ENCODE data around the gene PCDH15.
"Not testable (repeated sequence)": the region's sequence is repeated elsewhere in the genome, so short reads cannot be mapped to it uniquely, and the experiment has no call there.

The PCDH15 gene

DNA sequence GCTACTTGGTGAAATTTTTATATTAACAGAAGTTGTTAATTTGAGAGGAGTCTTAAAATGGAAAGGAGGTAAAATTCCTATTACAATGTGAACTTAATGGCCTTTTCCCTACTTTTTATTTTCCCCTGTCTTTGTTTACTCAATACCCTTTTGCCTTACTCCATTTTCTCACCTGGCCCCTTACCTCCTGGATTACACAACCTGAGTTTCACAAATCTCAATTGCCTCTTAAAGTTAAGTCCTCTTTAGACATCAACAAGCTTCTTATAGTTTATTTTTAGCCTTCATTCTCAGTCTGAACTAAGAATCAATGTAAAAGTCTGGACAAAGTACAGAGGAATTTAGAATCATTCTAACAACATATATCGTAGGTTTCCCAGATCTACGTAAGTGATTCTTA, 247.0 kb downstream of the PCDH15 start:
- TF ChIP-seq, protein P1, sequence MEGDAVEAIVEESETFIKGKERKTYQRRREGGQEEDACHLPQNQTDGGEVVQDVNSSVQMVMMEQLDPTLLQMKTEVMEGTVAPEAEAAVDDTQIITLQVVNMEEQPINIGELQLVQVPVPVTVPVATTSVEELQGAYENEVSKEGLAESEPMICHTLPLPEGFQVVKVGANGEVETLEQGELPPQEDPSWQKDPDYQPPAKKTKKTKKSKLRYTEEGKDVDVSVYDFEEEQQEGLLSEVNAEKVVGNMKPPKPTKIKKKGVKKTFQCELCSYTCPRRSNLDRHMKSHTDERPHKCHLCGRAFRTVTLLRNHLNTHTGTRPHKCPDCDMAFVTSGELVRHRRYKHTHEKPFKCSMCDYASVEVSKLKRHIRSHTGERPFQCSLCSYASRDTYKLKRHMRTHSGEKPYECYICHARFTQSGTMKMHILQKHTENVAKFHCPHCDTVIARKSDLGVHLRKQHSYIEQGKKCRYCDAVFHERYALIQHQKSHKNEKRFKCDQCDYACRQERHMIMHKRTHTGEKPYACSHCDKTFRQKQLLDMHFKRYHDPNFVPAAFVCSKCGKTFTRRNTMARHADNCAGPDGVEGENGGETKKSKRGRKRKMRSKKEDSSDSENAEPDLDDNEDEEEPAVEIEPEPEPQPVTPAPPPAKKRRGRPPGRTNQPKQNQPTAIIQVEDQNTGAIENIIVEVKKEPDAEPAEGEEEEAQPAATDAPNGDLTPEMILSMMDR (IDR thresholded peaks at IDR 0.05; ENCODE audit: low read depth, low read length, missing control alignments), result no peak
- no peak for DNase-seq (ENCODE audit: low read depth)

DNA sequence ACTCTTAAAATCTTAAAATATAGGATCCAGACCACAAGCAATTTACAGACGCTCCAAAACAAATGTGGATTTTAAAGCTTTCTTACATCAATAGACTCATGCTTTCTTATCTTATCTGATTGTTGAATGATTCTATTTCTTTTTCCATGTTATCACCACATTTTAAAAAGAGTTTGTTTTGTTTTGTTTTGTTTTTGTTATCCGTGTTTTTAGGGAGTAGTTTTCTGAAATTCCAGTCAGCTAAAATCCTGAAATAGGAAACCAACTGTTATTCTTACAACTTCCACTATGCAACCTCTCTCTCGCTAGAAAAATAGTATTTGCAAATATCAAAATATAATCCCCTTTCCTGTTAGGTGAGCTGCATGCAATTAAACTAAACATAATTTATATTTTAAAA, 251.0 kb downstream of the PCDH15 start:
- H3K4me3 ChIP-seq (ENCODE audit: low read depth, low read length), result no peak overlapping the region
- no peak for DNase-seq (ENCODE audit: low read depth)

More for the DNA sequence above, 247.0 kb downstream of the PCDH15 start:
- H3K4me3 ChIP-seq (ENCODE audit: low read depth, low read length), result no peak overlapping the region

DNA sequence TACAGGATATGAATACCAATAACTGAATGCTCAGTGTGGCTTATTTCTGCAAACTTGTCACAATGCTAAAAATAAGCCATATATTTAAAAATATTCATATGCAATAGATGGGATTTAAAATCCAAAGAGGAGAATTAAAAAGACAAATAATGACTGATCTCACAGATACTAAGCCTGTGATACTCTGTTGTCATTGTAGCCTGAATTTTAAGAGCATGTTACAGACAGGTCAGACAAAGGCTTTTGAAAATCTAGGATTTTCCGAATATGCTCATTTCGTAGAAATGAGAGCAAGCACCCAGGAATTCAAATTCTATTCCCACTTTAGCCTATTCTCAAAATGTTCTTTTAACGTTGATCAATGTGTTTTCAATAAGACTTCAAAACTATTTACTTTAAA, 269.7 kb downstream of the PCDH15 start:
- TF ChIP-seq, protein P1 (IDR thresholded peaks at IDR 0.05; ENCODE audit: low read depth, low read length, missing control alignments), result no peak
- no peak for DNase-seq (ENCODE audit: low read depth)
- H3K4me3 ChIP-seq (ENCODE audit: low read depth, low read length), result no peak overlapping the region

More for the DNA sequence above, 251.0 kb downstream of the PCDH15 start:
- TF ChIP-seq, protein P1 (IDR thresholded peaks at IDR 0.05; ENCODE audit: low read depth, low read length, missing control alignments), result no peak

DNA sequence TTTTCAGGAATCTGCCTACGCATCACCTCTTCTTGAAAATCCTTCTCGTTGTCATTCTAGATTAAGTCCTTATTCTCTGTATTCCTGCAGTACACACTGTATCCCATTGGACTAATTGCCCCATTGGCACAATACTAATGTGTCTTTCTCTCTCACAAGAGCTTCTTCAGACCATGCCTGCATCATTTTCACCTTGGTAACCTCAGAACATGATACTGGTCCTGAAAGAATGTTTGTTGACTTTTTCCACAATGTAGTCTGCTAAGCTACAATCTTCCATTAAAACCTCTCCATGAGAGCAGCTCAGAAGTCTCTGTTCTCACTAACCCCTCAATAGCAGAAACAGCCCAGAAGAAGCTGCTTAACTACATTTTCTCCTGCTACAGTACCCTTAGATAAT, 270.7 kb downstream of the PCDH15 start:
- TF ChIP-seq, protein P1 (IDR thresholded peaks at IDR 0.05; ENCODE audit: low read depth, low read length, missing control alignments), result no peak
- no peak overlapping the region for H3K4me3 ChIP-seq (ENCODE audit: low read depth, low read length)
- DNase-seq (ENCODE audit: low read depth), result no peak

DNA sequence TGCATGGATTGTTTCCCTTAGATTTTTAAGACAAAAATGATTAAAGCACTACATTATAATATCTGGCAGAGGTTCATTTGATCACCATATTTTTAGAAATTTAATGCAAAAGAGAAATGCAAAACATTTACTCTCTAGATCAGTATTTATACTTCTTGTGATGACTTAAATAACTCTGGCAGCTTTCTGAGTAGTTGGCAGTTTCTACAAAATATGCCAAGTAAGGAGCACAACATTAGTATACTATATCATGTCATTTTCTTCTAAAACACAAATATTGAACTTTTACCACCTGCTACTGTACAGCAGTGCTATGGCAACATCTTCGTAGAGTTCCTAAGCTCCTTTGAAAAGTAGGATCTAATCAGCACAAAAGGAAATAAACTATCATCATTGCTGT, 275.2 kb downstream of the PCDH15 start:
- DNase-seq (ENCODE audit: low read depth), result no peak
- TF ChIP-seq, protein P1 (IDR thresholded peaks at IDR 0.05; ENCODE audit: low read depth, low read length, missing control alignments), result no peak
- H3K4me3 ChIP-seq (ENCODE audit: low read depth, low read length), result no peak overlapping the region

DNA sequence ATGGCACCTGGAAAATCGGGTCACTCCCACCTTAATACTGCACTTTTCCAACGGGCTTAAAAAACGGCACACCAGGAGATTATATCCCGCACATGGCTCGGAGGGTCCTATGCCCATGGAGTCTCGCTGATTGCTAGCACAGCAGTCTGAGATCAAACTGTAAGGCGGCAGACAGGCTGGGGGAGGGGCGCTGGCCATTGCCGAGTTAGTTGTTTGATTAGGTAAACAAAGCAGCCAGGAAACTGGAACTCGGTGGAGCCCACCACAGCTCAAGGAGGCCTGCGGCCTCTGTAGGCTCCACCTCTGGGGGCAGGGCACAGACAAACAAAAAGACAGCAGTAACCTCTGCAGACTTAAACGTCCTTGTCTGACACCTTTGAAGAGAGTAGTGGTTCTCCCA, 285.8 kb downstream of the PCDH15 start:
- not testable (repeated sequence) for H3K4me3 ChIP-seq (ENCODE audit: low read depth, low read length); DNase-seq (ENCODE audit: low read depth)

GRCh38 chr10:54503863-54504262, 297.2 kb downstream of the PCDH15 start:
- TF ChIP-seq, protein P1 (IDR thresholded peaks at IDR 0.05; ENCODE audit: low read depth, low read length, missing control alignments), result no peak
- no peak for DNase-seq (ENCODE audit: low read depth)
- H3K4me3 ChIP-seq (ENCODE audit: low read depth, low read length), result no peak overlapping the region
